Heart right ventricle (tissue), 16 donors: ENCODE measurements around the gene RGS9. TPM values are rescaled to one million over a fixed set of nuclear protein-coding genes. Genes with fewer than 3 reads are reported as not detected.

Experiments
- ATAC-seq, 8 donors: fragments of 200-7000 bp; cut with Tn5 transposase; one replicate each; pipeline ENCODE4 v1.9.1; 2020; ENCODE audit warnings: mild to moderate bottlenecking in 8 of 8, moderate library complexity in 8 of 8, moderate number of reproducible peaks in 1 of 8
- DNase-seq, 2 donors: peaks; one replicate each; pipeline ENCODE4 v3.0.0-alpha.2; 2020
- H3K27ac ChIP-seq, 10 donors: fragments of 200-600 bp; sonication (generic) in 2 of 10; one replicate each; pipeline versions ENCODE4 v1.5.0 to v1.8.0; 2020 to 2022; ENCODE audit warnings: mild to moderate bottlenecking in 3 of 10
- H3K27me3 ChIP-seq, 7 donors: fragments of 200-600 bp; one replicate each; pipeline ENCODE4 v1.8.0; 2021 to 2022; ENCODE audit warnings: mild to moderate bottlenecking in 2 of 7
- H3K36me3 ChIP-seq, 9 donors: fragments of 200-600 bp; sonication (generic) in 1 of 9; one replicate each; pipeline versions ENCODE4 v1.5.0 to v1.8.0; 2020 to 2022; ENCODE audit warnings: mild to moderate bottlenecking in 2 of 9
- H3K4me1 ChIP-seq, 9 donors: fragments of 200-600 bp; sonication (generic) in 1 of 9; one replicate each; pipeline versions ENCODE4 v1.5.0 to v1.8.0; 2020 to 2022; ENCODE audit warnings: mild to moderate bottlenecking in 4 of 9
- H3K4me3 ChIP-seq, 10 donors: fragments of 200-600 bp; sonication (generic) in 2 of 10; one replicate each; pipeline versions ENCODE4 v1.5.0 to v1.8.0; 2020 to 2022; ENCODE audit warnings: mild to moderate bottlenecking in 7 of 10, moderate library complexity in 2 of 10
- H3K9me3 ChIP-seq, 11 donors: fragments of 200-600 bp in 10 of 11; sonication (generic) in 2 of 11; one replicate each; pipeline versions ENCODE4 v1.5.0 to v1.8.0; 2013 to 2022; ENCODE audit warnings: mild to moderate bottlenecking in 2 of 11, control low read depth in 1 of 11, moderate library complexity in 1 of 11
- WGBS, 2 donors: extraction: QIAGEN DNeasy Blood & Tissue Kit; methylation state at CpG; one replicate each; pipeline ENCODE4 v1.1.7; 2013; ENCODE audit warnings: inconsistent platforms in 1 of 2; 5-methylcytosine and 5-hydroxymethylcytosine counted together
- intact Hi-C, 10 donors: fragments of 100-400 bp; cut with DNase I; formaldehyde crosslinking; loops; one replicate each; pipeline versions ENCODE4 v1.11.1 to v1.14.2; 2022
- polyA plus RNA-seq, 2 donors: library from polyadenylated mRNA; stranded (reverse); fragments of 200-250 nt; gene quantifications; one replicate each; pipeline ENCODE4 v1.2.3, GENCODE V29; 2013
- total RNA-seq, 10 donors: library from RNA; stranded (reverse); fragmentation: NEBNext Ultra II Directional in 3 of 10; extraction: Animal tissue kit (Norgen Biotek cat#: 25700) in 3 of 10; gene quantifications; one replicate each; pipeline versions ENCODE4 v1.2.1 to v1.2.4, GENCODE V29; 2021 to 2023
- TF ChIP-seq, protein P1 (sequence below), 9 donors: fragments of 200-600 bp; sonication (generic) in 2 of 9; IDR thresholded peaks; one replicate each; pipeline versions ENCODE4 v1.5.0 to v1.8.0; 2021 to 2022; ENCODE audit warnings: antibody characterized with exemption in 9 of 9, mild to moderate bottlenecking in 5 of 9, moderate library complexity in 1 of 9
- donor health status: Arrhythmogenic right ventricular cardiomyopathy.
- donor health status: ischemic (EF 13 %, LVEDD 7.1; RV severe dilation, severe dysfunction).
- donor health status: healthy with polysubstance abuse.
- donor health status: DM: no; HTN: yes; CAD: no.
- donor health status: DM: no; HTN: no; CAD: no.
- donor health status: ischemic (EF 25% LVEDD 6.9; RV normal size, moderate dysfunction).
- donor health status: ischemic (EF 25% LVEDD 5.7; RV mildly dilated, moderate dysfunction).
- donor health status: healthy.
- donor health status: DM: yes; HTN: yes; CAD: no.
- donor health status: Ischemic cardiomyopathy.
- donor health status: ischemic (EF 35%, LVEDD 5.7; RV mildly dilated, moderate dysfunction).
- donor health status: nonischemic (EF 11% LVEDD 7.7; RV severe dilation, severe dysfunction).
- donor health status: DM: yes; HTN: yes; CAD: no.
- donor health status: PGD.
- donor health status: ischemic (EF 29% LVEDD 5.4; RV normal size, mild dysfunction).
- donor health status: nonischemic (EF 23%, LVEDD 6.1; RV moderate dilation, normal function).

RGS9 gene
- total and polyA plus RNA-seq, 12 donors, result 0.36 to 3.0 (median 1.1) TPM

DNA sequence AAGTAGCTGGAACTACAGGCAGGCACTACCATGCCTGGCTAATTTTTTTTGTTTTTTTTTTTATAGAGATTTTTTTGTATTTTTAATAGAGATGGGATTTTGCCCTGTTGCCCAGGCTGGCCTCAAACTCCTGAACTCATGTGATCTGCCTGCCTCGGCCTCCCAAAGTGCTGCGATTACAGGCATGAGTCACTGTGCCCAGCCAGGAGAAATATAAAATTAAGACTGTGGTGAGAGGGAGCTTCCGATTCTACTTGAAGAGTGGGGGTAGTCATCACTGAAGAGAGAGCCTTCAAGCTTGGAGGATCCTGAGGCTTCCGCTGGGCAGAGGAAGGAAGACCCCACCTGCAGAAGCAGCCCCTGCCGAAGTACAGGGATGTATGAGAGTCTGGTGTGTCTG lies 34.4 kb upstream of the RGS9 start:
- DNase-seq (no peak), ATAC-seq (no peak)
- H3K27me3 ChIP-seq, result no peaks in the 10 kb centered on the region
- no peak overlapping the region for H3K27ac ChIP-seq
- TF ChIP-seq, protein P1, sequence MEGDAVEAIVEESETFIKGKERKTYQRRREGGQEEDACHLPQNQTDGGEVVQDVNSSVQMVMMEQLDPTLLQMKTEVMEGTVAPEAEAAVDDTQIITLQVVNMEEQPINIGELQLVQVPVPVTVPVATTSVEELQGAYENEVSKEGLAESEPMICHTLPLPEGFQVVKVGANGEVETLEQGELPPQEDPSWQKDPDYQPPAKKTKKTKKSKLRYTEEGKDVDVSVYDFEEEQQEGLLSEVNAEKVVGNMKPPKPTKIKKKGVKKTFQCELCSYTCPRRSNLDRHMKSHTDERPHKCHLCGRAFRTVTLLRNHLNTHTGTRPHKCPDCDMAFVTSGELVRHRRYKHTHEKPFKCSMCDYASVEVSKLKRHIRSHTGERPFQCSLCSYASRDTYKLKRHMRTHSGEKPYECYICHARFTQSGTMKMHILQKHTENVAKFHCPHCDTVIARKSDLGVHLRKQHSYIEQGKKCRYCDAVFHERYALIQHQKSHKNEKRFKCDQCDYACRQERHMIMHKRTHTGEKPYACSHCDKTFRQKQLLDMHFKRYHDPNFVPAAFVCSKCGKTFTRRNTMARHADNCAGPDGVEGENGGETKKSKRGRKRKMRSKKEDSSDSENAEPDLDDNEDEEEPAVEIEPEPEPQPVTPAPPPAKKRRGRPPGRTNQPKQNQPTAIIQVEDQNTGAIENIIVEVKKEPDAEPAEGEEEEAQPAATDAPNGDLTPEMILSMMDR (IDR thresholded peaks at IDR 0.05), result no peak
- no peaks in the 10 kb centered on the region for H3K36me3 ChIP-seq
- no peak overlapping the region for H3K4me3 ChIP-seq
- WGBS, 2 donors, result 73 to 82% methylated on average over 5 of the region's 5 CpGs
- intact Hi-C loops, result loop anchor here in 8 of 10 donors (5.0 to 10.0 kb wide), 8 partner anchors 40 to 140 kb away; partner anchors contain the start of gene GNA13 (in 5 of the 8)
- H3K9me3 ChIP-seq, result no peaks in the 10 kb centered on the region
- peaks cover 5 to 31% (median 25%) of the 10 kb centered on the region in 9 donors for H3K4me1 ChIP-seq

DNA sequence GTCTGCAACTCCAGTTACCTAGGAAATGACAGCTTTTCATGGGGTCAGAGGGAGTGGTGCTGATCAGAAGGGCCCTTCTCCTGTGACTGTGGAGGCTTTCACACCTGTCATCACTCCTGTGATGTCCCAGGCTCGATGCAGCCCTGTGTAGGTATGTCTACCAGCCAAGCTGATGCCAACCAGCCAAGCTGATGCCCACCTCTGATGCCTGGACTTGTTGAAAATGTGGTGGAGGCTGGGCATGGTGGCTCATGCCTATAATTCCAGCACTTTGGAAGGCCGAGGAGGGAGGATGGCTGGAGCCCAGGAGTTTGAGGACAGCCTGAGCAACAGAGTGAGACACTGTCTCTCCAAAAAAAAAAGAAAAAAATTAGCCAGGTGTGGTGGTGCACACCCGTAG lies 33.7 kb upstream of the RGS9 start:
- Histone ChIP-seq H3K27ac (no peak overlapping the region), H3K36me3 (no peaks in the 10 kb centered on the region), H3K4me3 (no peak overlapping the region), H3K27me3 (no peaks in the 10 kb centered on the region), H3K9me3 (no peaks in the 10 kb centered on the region), H3K4me1 (peaks cover 5 to 31% (median 25%) of the 10 kb centered on the region in 9 donors)
- DNase-seq (no peak), ATAC-seq (no peak)
- intact Hi-C loops, result loop anchor here in 8 of 10 donors (5.0 to 10.0 kb wide), 8 partner anchors 41 to 141 kb away; partner anchors contain the start of gene GNA13 (in 5 of the 8)
- 64 to 66% methylated on average over 3 of the region's 3 CpGs for WGBS, 2 donors
- TF ChIP-seq, protein P1 (IDR thresholded peaks at IDR 0.05), result no peak

DNA sequence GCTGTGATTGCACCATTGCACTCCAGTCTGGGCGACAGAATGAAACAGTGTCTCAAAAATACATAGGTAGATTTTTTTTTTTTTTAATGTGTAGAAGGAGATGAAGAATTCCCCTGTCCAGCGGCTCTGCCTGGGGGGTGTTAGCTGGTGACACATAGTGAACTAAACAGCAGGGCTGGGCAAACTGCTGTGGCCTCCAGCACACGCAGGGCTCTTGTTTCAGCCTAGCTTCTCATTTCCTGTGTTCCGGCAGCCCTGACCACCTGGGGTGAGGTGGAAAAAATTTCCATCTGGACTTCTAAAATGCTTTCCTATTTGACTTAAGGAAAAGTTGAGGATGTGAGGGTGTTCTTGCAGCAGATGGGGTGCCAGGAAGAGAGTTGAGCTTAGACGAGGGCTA lies 33.3 kb upstream of the RGS9 start:
- Histone ChIP-seq H3K27me3 (no peaks in the 10 kb centered on the region), H3K4me3 (no peak overlapping the region), H3K4me1 (peaks cover 5 to 31% (median 25%) of the 10 kb centered on the region in 9 donors), H3K27ac (no peak overlapping the region), H3K36me3 (no peaks in the 10 kb centered on the region), H3K9me3 (no peaks in the 10 kb centered on the region)
- intact Hi-C loops, result loop anchor here in 8 of 10 donors (5.0 to 10.0 kb wide), 8 partner anchors 42 to 142 kb away; partner anchors contain the start of gene GNA13 (in 5 of the 8)
- DNase-seq, result no peak
- no peak for ATAC-seq
- TF ChIP-seq, protein P1 (IDR thresholded peaks at IDR 0.05), result no peak
- 83 to 86% methylated on average over 5 of the region's 5 CpGs for WGBS, 2 donors

DNA sequence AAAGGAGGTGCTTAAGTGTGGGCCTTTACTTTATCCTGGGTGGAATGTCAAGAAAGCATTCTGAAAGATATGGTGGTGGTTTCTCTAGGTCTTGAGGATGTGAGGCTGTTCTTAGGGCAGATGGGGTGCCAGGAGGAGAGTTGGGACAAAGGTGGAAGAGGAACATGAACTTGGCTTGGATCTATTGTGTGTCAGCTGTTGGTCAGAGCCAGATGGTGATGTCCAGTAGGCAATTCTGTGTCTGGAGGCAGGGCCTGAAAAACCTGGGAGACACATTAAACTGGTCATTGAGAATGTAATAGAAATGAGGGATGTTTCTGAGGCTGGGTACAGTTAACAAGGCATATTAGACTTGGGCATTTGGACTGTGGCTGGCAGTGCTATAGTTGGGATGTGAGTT lies 32.6 kb upstream of the RGS9 start:
- no peak overlapping the region for H3K4me3 ChIP-seq
- intact Hi-C loops, result loop anchor here in 8 of 10 donors (5.0 to 10.0 kb wide), 8 partner anchors 42 to 142 kb away; partner anchors contain the start of gene GNA13 (in 5 of the 8)
- peaks cover 5 to 31% (median 24%) of the 10 kb centered on the region in 9 donors for H3K4me1 ChIP-seq
- H3K9me3 ChIP-seq, result no peaks in the 10 kb centered on the region
- H3K27me3 ChIP-seq, result no peaks in the 10 kb centered on the region
- no peaks in the 10 kb centered on the region for H3K36me3 ChIP-seq
- ATAC-seq, result no peak
- no peak for DNase-seq
- H3K27ac ChIP-seq, result no peak overlapping the region
- TF ChIP-seq, protein P1 (IDR thresholded peaks at IDR 0.05), result no peak
